Measurements from ENCODE around the gene TMPRSS6. TPM values are rescaled to one million over a fixed set of nuclear protein-coding genes. Genes with fewer than 3 reads are reported as not detected.
"Not testable (repeated sequence)": the region's sequence is repeated elsewhere in the genome, so short reads cannot be mapped to it uniquely, and the experiment has no call there.

The TMPRSS6 gene
- total RNA-seq, 1 donor from 2014 or later, result 2.7 TPM

DNA sequence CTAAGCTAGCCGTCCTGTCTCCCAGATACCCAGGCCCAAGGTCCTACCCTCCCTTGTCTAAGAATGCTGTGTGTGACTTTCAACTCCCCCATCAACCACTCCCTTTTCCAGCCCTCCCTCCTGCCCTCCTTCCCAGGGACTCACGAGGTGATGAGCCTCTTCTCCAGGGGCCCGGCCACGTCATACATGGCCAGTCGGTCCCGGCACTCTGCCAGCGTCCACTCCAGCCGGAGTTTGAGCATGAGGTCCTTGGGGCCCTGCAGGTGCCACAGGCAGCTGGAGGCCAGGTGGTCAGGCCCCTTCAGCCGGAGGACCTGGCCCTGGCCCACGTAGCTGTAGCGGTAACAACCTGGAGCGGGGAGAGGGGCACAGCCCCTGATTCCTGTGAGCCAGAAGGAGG is 20.1 kb downstream of the TMPRSS6 start:
- intact Hi-C loops (cut with micrococcal nuclease), result no loop called here

DNA sequence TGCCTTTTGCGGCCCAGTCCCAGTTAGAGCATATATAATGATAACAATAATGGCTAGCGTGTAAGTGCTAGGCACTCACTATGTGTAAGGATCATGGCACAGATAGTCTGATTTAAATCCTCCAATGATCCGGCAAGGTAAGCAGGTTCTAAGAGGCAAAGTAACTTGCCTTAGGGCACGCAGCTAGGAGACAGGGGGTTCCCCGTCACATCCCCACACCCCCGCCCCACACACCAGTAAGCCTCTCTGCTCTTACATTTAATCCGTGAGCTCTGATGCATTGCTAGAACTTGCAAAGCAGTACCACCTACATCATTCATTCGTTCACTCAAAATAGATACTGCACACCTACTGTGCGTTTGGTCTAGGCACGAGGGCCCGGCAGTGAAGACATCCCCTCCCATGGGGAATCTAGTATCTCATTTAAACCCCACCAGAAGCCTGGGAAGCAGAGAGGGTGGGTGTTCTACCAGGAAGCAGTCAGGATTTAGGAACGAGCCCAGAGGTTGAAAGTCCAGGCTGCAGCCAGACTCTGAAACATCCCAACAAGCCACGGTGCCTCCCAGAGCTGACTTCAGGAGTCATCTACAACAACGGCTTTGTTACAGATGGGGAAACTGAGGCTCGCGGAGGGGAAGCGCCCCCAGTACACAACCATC is 20.6 kb downstream of the TMPRSS6 start:
- intact Hi-C loops (cut with micrococcal nuclease), result no loop called here

DNA sequence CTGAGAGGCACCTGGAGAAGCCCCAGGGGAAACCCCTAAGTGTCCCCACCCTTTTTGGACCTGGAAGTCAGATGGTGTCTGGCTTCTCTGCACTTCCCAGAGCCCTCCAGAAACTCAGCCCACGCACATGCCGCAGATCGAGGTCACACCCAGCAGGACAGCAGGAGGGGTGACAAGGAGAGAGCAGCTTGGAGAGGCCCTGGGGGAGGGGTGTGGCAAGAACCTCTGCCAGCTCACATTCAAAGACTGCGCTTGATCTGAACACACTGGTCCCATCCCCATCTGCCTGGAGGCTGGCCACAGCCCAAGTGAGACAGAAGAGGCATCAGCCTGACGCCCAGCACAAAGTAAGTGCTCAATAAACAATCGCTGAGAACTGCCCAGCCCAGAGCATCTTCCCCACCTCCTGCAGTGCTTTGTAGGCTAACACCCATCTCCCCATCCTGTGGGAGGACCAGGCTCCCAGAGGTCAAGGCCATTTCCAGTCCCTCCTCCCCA is 21.4 kb downstream of the TMPRSS6 start:
- intact Hi-C loops (cut with micrococcal nuclease), result no loop called here

DNA sequence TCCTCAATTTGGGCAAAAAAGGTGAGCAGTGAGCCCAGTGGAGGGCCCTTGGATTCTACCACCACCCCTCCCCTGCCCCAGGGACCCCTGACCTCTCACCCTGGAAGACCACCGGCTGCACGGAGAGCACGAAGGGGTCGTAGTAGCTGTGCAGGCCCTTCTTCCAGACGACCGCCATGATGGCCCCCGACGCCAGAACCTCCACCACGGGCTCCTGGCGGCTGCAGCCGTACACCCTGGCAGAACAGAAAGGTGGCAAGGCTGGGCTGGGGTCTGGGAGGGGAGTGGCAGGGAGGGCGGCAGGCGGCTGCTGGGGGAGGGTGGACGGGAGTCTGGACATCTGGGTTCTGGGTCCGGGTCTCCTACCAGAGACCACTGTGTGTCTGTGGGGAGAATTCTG is 23.3 kb downstream of the TMPRSS6 start:
- intact Hi-C loops (cut with micrococcal nuclease), result no loop called here

DNA sequence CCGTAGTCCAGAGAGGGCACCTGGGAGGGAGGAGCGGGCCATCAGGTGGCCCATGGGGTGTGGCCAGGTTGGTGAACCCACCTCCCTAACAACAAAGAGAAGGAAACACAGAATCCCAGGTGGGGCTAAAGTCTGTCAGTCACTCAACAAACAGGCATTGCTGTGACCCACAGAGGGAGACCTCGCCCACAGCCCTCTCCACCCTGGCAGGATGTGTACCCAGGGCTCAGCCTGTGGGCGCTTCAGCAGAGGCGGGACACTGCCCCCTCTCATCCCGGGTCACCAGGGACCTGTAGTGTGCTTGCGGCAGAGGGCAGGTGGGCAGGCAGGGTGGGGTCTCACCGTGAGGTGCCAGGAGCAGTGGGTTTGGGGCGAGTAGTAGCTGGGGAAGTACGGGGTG is 25.1 kb downstream of the TMPRSS6 start:
- intact Hi-C loops (cut with micrococcal nuclease), result no loop called here

DNA sequence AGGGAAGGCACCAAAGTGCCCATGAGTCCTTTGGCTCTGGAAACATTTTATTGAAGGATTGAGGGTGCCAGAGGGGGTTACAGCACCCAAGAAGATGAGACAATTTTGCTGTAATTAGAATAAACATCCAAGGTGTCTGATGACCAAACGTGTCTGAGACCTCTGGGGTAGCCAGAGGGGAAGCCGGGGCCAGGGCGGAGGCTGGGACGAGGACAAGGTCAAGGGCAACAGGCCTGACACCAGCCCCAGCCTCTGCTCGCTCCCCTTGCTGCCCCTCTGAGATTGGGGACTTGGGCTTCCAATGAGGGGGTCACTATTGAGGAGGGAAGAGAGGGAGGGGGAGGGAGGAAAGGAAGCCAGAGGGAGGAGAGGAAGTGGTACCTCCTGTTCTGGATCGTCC is 25.6 kb downstream of the TMPRSS6 start:
- intact Hi-C loops (cut with micrococcal nuclease), result no loop called here

DNA sequence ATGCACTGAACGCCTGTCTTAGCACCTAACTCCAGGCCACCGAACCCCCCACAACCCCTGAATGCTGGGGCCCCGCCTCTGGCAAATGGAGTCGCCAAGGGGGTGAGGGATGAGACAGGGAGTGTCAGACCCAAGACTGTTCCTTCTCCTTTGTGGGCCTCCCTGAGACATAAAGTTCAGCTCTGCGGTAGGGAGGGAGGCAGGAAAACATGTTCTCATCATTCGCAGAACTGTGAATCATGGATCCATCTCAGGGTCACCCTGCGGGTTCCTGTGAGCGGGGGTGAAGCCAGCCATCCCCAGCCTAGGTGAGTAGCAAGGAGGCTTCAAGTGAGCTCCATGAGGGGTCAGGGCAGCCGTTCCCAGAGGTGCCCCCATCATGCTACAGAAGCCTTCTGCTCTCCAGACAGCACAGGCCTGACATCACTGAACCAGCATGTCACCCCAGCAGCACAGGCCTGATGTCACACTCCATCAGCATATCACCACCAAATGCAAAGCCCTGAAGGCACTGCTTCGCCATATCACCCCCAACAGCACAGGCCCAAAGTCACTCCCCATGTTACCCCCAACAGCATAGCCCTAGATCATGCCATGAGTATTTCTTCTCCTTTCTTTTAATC is 27.2 kb downstream of the TMPRSS6 start:
- intact Hi-C loops (cut with micrococcal nuclease), result no loop called here

DNA sequence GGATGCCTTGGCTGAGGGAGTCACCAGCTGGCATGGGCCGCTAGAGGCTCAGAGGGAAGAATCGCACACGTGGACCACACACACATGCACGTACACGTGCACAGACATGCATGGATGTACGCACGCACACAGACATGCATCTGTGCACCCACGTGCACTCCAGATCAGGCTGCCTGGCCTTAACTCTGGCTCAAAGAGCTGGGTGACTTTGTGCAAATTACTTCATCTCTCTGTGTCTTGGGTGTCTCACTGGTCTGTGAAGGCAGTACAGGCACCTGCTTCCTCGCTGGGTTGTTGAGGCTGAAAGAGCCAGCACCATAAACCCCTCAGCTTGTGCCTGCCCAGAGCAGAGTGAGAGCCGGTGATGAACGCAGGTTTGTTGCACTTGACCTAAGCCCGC is 28.7 kb downstream of the TMPRSS6 start:
- intact Hi-C loops (cut with micrococcal nuclease), result loop anchor here (1.0 kb wide), 1 partner anchor 403 kb away; no protein-coding TSS in a partner anchor

DNA sequence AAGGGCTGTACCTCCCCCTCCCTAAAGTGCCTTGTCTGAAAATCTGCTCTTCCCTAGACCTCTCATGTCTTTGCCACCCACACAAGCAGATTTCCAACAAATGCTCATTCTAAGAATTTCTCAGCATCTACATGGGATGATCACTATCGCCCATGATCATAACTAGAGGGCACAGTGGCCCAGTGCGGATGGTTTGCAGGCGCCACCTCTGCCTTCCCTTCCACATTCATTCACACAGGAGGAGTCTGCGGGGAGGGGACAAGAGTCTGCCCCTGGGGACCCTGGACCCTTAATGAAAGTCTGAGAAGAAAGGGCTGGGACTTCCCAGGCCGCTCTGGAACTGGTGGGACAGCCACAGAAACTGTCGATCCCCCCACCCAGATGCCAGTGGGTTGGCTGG is 29.1 kb downstream of the TMPRSS6 start:
- intact Hi-C loops (cut with micrococcal nuclease), result loop anchor here (1.0 kb wide), 1 partner anchor 404 kb away; no protein-coding TSS in a partner anchor

DNA sequence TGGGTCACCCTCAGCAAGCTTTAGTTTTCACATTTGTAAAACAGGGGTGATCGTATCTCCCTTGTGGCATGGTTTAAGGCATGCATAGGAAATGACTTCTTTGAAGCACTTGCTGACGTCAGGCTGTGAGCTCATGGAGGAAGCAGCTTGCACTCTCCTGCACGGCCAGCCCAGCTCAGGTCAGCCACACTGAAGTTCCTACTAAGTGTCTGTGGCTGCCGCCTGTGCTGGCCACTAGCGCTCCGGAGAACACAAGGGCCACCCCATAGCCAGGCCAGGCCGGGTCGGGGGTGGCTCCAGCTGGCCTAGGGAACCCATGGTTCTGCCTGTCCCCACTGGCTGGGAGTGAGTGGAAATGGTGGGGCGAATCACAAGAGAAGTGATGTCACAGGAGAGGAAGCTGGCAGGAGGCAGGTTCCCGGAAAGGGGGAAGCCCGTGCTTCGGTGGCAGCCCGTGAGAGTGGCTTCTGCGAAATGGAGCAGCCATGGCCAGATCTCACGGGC is 29.8 kb downstream of the TMPRSS6 start:
- intact Hi-C loops (cut with micrococcal nuclease), result loop anchor here (1.0 kb wide), 8 partner anchors 28 to 405 kb away; partner anchors contain the start of genes IFT27, IL2RB and KCTD17

DNA sequence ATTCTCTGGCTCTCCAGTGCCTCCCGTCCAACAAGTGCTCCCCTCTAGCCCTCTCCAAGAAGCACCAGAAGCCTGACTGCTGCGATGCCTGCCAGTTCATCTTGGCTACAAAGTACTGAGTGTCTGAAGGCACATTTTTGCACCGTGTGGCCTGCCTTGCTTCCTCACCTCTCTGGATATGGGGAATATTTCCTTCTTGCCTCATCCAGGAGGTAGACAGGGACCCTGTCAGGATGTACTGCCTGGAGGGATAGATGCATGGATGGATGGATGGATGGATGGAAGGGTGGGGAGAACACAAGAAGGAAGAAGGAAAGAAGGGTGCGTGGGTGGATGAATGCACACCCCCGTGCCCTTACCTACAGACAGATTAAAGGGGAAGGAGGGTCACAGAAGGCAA is 30.4 kb downstream of the TMPRSS6 start:
- intact Hi-C loops (cut with micrococcal nuclease), result loop anchor here (1.0 kb wide), 7 partner anchors 28 to 378 kb away; partner anchors contain the start of genes IFT27, IL2RB and KCTD17

DNA sequence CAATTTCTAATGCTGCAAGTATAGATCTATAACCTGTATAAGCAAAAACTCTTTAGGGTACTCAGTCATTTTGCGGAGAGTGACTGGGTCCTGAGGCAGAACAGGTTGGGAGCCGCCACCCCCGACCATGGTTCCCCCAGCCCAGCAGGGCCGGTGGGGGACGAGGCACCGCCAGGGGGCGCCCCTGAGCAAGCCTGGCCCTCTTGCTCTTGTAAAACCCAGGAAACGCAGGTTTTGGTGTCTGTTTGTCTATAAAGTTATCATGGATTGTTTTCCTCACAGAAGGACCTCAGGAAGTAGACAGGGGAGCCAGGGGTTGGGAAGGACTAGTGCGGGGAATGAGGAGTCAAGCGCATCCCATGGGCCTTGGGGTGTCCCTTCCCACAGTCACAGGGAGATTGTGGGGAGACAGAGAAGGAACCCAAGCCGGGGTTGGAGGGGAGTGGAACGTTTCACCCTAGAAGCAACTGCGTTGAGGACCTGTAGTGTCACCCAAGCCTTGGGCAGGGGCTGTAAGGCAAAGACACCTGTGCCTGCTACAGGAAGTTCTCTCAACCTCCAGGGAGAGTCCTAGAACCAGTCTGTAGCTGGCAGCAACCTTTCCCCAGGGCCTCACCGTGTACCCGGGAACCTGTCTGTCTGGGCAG is 31.6 kb downstream of the TMPRSS6 start:
- intact Hi-C loops (cut with micrococcal nuclease), result loop anchor here (1.0 kb wide), 4 partner anchors 84 to 141 kb away; no protein-coding TSS in a partner anchor

DNA sequence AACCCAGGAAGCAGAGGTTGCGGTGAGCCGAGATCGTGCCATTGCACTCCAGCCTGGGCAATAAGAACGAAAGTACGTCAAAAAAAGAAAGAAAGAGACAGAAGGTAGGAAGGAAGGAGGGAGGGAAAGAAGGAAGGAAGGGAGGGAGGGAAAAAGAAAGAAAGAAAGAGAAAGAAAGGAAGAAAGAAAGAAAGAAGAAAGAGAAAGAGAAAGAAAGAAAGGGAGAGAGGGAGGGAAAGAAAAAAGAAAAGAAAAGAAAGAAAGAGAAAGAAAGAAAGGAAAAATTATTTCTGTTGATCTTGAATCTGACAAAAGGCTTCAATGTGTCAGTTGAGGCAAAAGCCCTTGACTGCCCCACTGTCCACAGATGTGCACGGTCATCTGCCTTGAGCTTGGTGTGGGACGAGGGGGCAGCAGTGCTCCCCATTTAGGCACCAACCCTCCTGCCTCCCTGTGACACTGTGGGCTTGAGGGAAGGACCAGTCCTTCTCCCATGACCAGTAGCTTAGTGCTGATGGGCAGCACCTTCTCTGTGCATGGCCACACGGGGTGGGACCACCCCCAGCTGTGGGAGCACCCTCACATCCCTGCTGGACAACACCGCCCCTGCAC is 33.6 kb downstream of the TMPRSS6 start:
- intact Hi-C loops (cut with micrococcal nuclease), result no loop called here

DNA sequence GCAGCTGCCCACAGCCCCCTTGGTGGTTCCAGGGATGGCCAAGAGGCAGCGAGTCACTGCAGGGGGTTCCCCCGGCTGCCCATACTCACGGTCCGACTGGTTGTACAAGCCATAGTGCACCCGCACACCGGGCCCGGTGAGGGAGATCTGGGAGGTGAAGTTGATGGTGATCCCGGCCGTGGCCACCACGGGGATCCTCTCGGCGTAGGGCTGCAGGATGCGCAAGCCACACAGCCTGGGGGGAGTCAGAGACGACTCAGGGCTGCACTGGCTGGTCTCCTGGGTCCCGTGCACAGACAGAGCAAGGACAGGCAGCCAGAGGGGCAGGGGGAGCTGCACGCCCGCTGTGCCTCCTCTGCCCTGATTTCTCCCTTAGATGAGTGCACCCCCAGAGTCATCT is 34.5 kb downstream of the TMPRSS6 start:
- intact Hi-C loops (cut with micrococcal nuclease), result no loop called here

DNA sequence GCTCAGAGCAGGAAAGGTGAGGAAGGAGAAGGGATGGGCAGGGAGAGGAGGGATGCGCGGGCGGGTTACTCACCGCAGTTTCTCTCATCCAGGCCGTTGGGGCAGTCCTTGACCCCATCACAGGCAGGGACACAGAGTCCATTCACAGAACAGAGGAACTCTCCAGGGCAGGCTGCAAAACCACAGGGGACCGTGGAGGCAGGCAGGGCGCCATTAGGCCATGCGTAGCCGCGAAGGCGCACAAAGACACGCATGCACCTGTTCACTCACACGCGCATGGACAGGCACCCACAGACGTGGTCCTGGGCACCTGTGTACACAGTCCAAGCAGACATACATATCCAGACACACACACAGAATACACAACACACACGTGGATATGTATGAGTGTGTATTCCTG is 35.0 kb downstream of the TMPRSS6 start:
- intact Hi-C loops (cut with micrococcal nuclease), result no loop called here

DNA sequence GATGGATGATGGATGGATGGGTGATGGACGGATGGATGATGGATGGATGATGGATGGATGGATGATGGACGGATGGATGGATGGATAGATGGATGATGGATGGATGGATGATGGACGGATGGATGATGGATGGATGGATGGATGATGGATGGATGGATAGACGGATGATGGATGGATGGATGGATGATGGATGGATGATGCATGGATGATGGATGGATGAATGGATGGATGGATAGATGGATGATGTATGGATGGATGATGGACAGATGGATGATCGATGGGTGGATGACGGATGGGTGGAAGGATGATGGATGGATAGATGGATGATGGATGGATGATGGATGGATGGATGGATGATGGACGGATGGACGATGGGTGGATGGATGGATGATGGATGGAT is 36.8 kb downstream of the TMPRSS6 start:
- intact Hi-C loops (cut with micrococcal nuclease), result no loop called here

DNA sequence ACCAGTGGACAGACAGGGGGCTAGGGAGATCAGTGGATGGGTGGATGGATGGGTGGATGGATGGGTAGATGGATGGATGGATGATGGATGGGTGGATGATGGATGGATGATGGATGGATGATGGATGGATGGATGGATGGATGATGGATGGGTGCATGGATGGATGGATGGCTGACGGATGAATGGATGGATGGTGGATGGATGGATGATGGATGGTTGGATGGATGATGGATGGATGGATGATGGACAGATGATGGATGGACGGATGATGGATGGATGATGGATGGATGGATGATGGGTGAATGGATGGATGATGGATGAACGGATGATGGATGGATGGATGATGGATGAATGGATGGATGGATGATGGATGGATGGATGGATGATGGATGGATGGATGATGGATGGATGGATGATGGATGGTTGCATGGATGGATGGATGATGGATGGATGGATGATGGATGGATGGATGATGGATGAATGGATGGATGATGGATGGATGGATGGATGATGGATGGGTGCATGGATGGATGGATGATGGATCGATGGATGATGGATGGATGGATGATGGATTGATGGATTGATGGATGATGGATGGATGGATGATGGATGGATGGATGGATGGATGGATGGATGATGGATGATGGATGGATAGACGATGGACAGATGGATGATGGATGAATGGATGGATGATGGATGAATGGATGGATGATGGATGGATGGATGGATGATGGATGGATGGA is 37.5 kb downstream of the TMPRSS6 start:
- intact Hi-C loops (cut with micrococcal nuclease), result not testable (repeated sequence)

DNA sequence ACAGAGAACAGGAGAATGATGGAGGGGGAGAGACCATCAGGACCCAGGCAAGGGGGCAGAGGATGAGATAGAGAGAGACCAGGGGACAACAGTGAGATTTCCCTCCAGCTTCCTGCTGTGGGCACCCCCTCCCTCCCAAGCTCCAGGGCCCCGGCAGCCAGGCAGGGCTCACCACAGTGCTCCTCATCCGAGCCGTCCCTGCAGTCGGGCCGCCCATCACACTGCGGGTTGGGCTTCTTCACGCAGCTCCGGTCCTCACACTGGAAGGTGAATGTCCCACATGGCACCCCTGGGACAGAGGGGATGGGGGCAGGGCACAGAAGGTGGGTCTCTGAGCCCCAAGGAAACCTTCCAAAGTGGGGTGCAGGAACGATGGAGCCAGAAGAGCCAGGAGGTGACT is 38.8 kb downstream of the TMPRSS6 start:
- intact Hi-C loops (cut with micrococcal nuclease), result no loop called here

DNA sequence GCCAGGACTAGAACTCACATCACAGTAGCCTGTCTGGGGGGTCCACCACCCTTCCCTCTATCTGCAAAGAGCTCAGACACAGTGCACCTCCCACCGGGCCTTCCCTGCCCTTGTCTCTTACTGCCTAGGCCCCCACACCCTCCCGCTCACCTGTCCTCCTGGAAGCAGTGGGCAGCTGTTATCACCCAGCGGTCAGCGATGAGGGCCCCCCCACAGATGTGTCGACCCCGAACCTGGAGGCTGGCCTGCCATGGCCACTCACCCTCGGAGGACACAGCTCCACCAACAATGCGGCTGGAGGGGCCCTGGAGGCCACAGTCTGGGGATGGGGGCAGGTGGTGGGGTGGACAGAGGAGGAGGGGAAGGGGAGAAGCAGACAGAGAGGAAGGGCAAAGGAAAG is 39.2 kb downstream of the TMPRSS6 start:
- intact Hi-C loops (cut with micrococcal nuclease), result no loop called here

DNA sequence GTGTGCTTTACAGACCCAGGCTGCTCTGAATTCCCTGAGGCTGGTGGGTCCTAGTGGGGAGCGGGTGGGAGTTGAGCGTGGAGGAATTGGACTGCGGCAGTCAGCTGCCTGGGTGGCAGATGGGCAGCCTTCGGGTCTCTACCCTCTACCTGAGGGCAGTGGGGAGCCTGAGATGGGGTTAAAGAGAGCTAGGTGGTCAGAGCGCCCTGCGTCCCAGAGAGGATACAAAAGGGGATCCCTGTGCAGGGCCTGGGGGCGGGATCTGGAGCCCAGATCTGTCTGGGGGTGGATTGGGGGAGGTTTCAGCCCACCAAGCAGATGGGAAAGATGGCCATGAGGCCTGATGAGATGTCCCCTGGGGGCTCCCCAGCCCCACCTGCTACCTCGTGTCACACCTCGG is 39.8 kb downstream of the TMPRSS6 start:
- intact Hi-C loops (cut with micrococcal nuclease), result no loop called here

DNA sequence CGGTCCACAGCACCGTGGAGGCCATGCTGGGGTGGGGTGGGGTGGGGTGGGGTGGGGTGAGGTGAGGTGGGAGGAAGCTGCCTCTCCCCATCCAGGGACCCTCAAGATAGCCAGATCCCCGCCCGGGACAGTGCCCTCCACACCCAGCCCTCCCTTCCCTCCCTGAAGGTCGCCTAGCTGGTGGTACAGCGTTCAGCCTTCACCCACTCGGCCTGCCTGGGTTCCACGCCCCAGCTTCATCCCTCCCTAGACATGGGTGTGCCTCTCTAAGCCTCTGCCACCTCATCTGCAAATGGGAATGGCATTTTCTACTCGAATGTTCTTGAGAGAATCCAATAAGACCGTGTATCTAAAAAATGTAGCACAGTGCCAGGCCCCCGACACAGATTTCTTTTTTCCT is 40.2 kb downstream of the TMPRSS6 start:
- intact Hi-C loops (cut with micrococcal nuclease), result no loop called here

Measured in T-helper 1 cell treated with Interleukin-12 subunit alpha and Interleukin-12 subunit beta and Interleukin-4 antibody, amounts not matched to agents 30 ng/mL and 1 ng/mL, for 36 hours (primary cell).